GM12878 (cell line): ENCODE measurements around the gene SORCS1. TPM values are rescaled to one million over a fixed set of nuclear protein-coding genes. Genes with fewer than 3 reads are reported as not detected.

Experiments
- ATAC-seq: fragments of 200-7000 bp; cut with Tn5 transposase; 3 replicates; pipeline ENCODE4 v1.9.1; 2020; ENCODE audit warnings: mild to moderate bottlenecking, moderate library complexity
- BruUV-seq: library from RNA; stranded (reverse); fragments of 400-500 nt; replicated peaks from 2 replicates; lab custom pipeline; 2021; lab: Mats Ljungman, UMichigan
- CTCF ChIA-PET: fragments of 300-600 bp; sonication (Branson Sonifier 250); formaldehyde crosslinking; extraction: SDS; loops from one replicate; lab custom pipeline; 2021; ENCODE audit warnings: inconsistent platforms; lab: Yijun Ruan, JAX
- POLR2A ChIA-PET: fragments of 350-600 bp; formaldehyde crosslinking; extraction: SDS; loops from one replicate; lab custom pipeline; 2021; ENCODE audit warnings: inconsistent platforms; lab: Charles Lee
- RAD21 ChIA-PET: fragments of 300-600 bp; sonication (Branson Sonifier 250); formaldehyde crosslinking; loops from one replicate; lab custom pipeline; 2023; ENCODE audit warnings: antibody characterized with exemption; ENCODE audit not compliant: unreplicated experiment; lab: Charles Lee
- SMC1A ChIA-PET: fragments of 300-600 bp; sonication (Branson Sonifier 250); formaldehyde crosslinking; loops from one replicate; lab custom pipeline; 2023; ENCODE audit not compliant: unreplicated experiment, uncharacterized antibody; lab: Charles Lee
- DNase-seq: peaks from one replicate; pipeline ENCODE4 v3.0.0-alpha.2; 2011; ENCODE audit warnings: low read depth, low spot score
- FAIRE-seq: peaks from 3 replicates; lab custom pipeline; 2011; peaks lifted over from hg19 to GRCh38; lab: Jason Lieb, UNC
- H2AFZ ChIP-seq: 2 replicates; pipeline ENCODE4 v1.6.0; 2011; ENCODE audit warnings: low read depth, low read length, control low read depth; ENCODE audit not compliant: control insufficient read depth
- H3K27ac ChIP-seq: 2 replicates; pipeline ENCODE4 v1.5.1; 2011; ENCODE audit warnings: control low read depth; ENCODE audit not compliant: control insufficient read depth, insufficient read depth
- H3K27me3 ChIP-seq, 2 experiments: replicated peaks in 1 of 2; 2 replicates each; pipeline versions ENCODE4 v1.6.0 to v1.6.1; 2011; ENCODE audit warnings: low read length in 1 of 2; ENCODE audit not compliant: control insufficient read depth in 2 of 2, insufficient read depth in 2 of 2
- H3K36me3 ChIP-seq, 2 experiments: 2 replicates each; pipeline ENCODE4 v1.5.1; 2011; ENCODE audit warnings: low read length in 1 of 2; ENCODE audit not compliant: control insufficient read depth in 2 of 2, insufficient read depth in 2 of 2
- H3K4me1 ChIP-seq: 2 replicates; pipeline ENCODE4 v1.6.1; 2011; ENCODE audit warnings: mild to moderate bottlenecking, low read length, moderate library complexity, mixed read lengths; ENCODE audit not compliant: control insufficient read depth, insufficient read depth
- H3K4me2 ChIP-seq: 2 replicates; pipeline ENCODE4 v1.6.0; 2011; ENCODE audit warnings: control low read depth; ENCODE audit not compliant: control insufficient read depth, insufficient read depth
- H3K4me3 ChIP-seq: fragments of 200-600 bp; sonication (generic); 2 replicates; pipeline ENCODE4 v1.5.1; 2016
- H3K79me2 ChIP-seq: 2 replicates; pipeline ENCODE4 v1.6.0; 2011; ENCODE audit warnings: low read length; ENCODE audit not compliant: control insufficient read depth, insufficient read depth
- H3K9ac ChIP-seq: 2 replicates; pipeline ENCODE4 v1.8.0; 2011; ENCODE audit warnings: low read length, control low read depth, mixed read lengths; ENCODE audit not compliant: control insufficient read depth, insufficient read depth
- H3K9me3 ChIP-seq: replicated peaks from 3 replicates; pipeline ENCODE4 v1.5.1; 2011; ENCODE audit warnings: mild to moderate bottlenecking, low read length; ENCODE audit not compliant: control insufficient read depth, insufficient read depth
- H4K20me1 ChIP-seq: 2 replicates; pipeline ENCODE4 v1.6.0; 2011; ENCODE audit not compliant: control insufficient read depth, insufficient read depth
- BRCA1 ChIP-seq: IDR thresholded peaks from 2 replicates; pipeline ENCODE4 v1.6.1; 2011; ENCODE audit warnings: low read depth, low read length, improper control_type of control experiment
- CBX5 ChIP-seq: sonication (generic); IDR thresholded peaks from 2 replicates; pipeline ENCODE4 v1.6.1; 2016; ENCODE audit warnings: low read depth, moderate library complexity, mild to moderate bottlenecking, inconsistent platforms
- EGR1 ChIP-seq, 2 experiments: IDR thresholded peaks; 1 replicate in 1 of 2; 2 replicates in 1 of 2; pipeline ENCODE4 v1.6.1; 2011 to 2012; ENCODE audit warnings: low read depth in 2 of 2, low read length in 2 of 2, borderline replicate concordance in 1 of 2, mild to moderate bottlenecking in 1 of 2, moderate library complexity in 1 of 2
- EP300 ChIP-seq, 2 experiments: fragments of 150-350 bp in 1 of 2; IDR thresholded peaks; 2 replicates each; pipeline ENCODE4 v1.6.1; 2011 to 2012; ENCODE audit warnings: low read depth in 2 of 2, low read length in 2 of 2, borderline replicate concordance in 1 of 2, improper control_type of control experiment in 1 of 2, inconsistent platforms in 1 of 2; ENCODE audit not compliant: control insufficient read depth in 1 of 2
- ETV6 ChIP-seq, 2 experiments: fragments of 450-650 bp in 1 of 2; IDR thresholded peaks in 1 of 2; conservative IDR thresholded peaks in 1 of 2; 2 replicates each; pipeline ENCODE4 v1.6.1; 2014; ENCODE audit warnings: antibody characterized with exemption in 1 of 2, borderline replicate concordance in 1 of 2, low read depth in 1 of 2, mild to moderate bottlenecking in 1 of 2, moderate library complexity in 1 of 2
- HDAC6 ChIP-seq: fragments of 200-600 bp; sonication (generic); IDR thresholded peaks from one replicate; pipeline ENCODE4 v1.8.0; 2017; ENCODE audit warnings: antibody characterized with exemption; ENCODE audit not compliant: unreplicated experiment
- MXI1 ChIP-seq: fragments of 150-350 bp; IDR thresholded peaks from 2 replicates; pipeline ENCODE4 v1.6.1; 2011; ENCODE audit warnings: low read depth, mild to moderate bottlenecking, inconsistent platforms, low read length, improper control_type of control experiment
- PAX8 ChIP-seq: fragments of 450-650 bp; IDR thresholded peaks from 2 replicates; pipeline ENCODE4 v1.6.1; 2017; ENCODE audit warnings: mild to moderate bottlenecking, moderate library complexity
- POLR2A ChIP-seq: IDR thresholded peaks from 2 replicates; pipeline ENCODE4 v1.6.1; 2011; ENCODE audit warnings: low read depth, mild to moderate bottlenecking, low read length
- SREBF2 ChIP-seq: IDR thresholded peaks from 2 replicates; pipeline ENCODE4 v1.6.1; 2012; ENCODE audit warnings: mild to moderate bottlenecking, low read length
- ZNF622 ChIP-seq: fragments of 450-650 bp; IDR thresholded peaks from 2 replicates; pipeline ENCODE4 v1.6.1; 2017; ENCODE audit warnings: mild to moderate bottlenecking, inconsistent platforms
- WGBS: methylation state at CpG from one replicate; pipeline ENCODE4 v1.1.6; 2016; ENCODE audit warnings: low lambda C conversion rate; ENCODE audit not compliant: insufficient replicate concordance, insufficient coverage; ENCODE audit errors: missing lambda C conversion rate; 5-methylcytosine and 5-hydroxymethylcytosine counted together
- in situ Hi-C: fragments of 300-500 bp; cut with MboI; formaldehyde crosslinking; loops from 9 replicates; pipeline ENCODE4 v1.14.3; 2018; ENCODE audit warnings: mixed read lengths
- intact Hi-C: fragments of 100-400 bp; cut with micrococcal nuclease; formaldehyde crosslinking; loops from one replicate; pipeline ENCODE4 v1.14.2; 2022; ENCODE audit not compliant: unreplicated experiment
- polyA plus RNA-seq, 11 experiments: library from polyadenylated mRNA; depleted of rRNA in 4 of 11; unstranded in 6 of 11; stranded (reverse) in 5 of 11; fragments of >200 nt; fragmentation: Nextera tagmentation in 4 of 11; fragmentation: Illumina TruSeq in 1 of 11; extraction: Ambion mirVana in 4 of 11; extraction: Trizol in 1 of 11; gene quantifications; 1 replicate in 1 of 11; 2 replicates in 10 of 11; pipeline versions ENCODE4 v1.2.1 to v1.2.3, GENCODE V29; 2011 to 2016; ENCODE audit warnings: inconsistent platforms in 2 of 11, missing spikeins in 2 of 11, low read depth in 1 of 11
- total RNA-seq, 4 experiments: library from RNA; depleted of rRNA in 3 of 4; stranded (reverse); fragments of >200 nt in 3 of 4; fragmentation: Illumina TruSeq in 1 of 4; extraction: Trizol in 1 of 4; gene quantifications; 2 replicates each; pipeline versions ENCODE4 v1.2.1 to v1.2.3, GENCODE V29; 2013 to 2021
- TF ChIP-seq, protein P1 (sequence below): fragments of 450-650 bp; IDR thresholded peaks from 2 replicates; pipeline ENCODE4 v1.6.1; 2018; ENCODE audit warnings: mild to moderate bottlenecking, low read depth, moderate library complexity; ENCODE audit not compliant: partially characterized antibody
- TF ChIP-seq, protein P2 (sequence below): IDR thresholded peaks from 2 replicates; pipeline ENCODE4 v1.6.1; 2012; ENCODE audit warnings: low read depth, low read length, improper control_type of control experiment

SORCS1 gene
- total and polyA plus RNA-seq, 10 of the 15 experiments (the other 5 are each of a cell fraction or from before 2014, with no cell fraction given), result 0.02 to 9.6 (median 0.06) TPM; not detected in 3

- WGBS, result 29% methylated on average over 2 of the region's 2 CpGs
- Histone ChIP-seq H3K4me1 (no peaks in the 10 kb centered on the region), H3K36me3 (no peaks in the 10 kb centered on the region), H4K20me1 (no peaks in the 10 kb centered on the region), H3K27me3 (no peaks in the 10 kb centered on the region), H2AFZ (no peak overlapping the region), H3K27ac (no peak overlapping the region), H3K9me3 (no peaks in the 10 kb centered on the region), H3K79me2 (no peaks in the 10 kb centered on the region), H3K4me3 (no peak overlapping the region), H3K4me2 (no peak overlapping the region), H3K9ac (no peak overlapping the region)
- intact Hi-C loops, result no loop called here
- ChIA-PET RAD21 (no interaction called here), SMC1A (no interaction called here), POLR2A (no interaction called here), CTCF (no interaction called here)
- DNase-seq (no peak), ATAC-seq (no peak), FAIRE-seq (no peak)
- in situ Hi-C loops, result no loop called here
- no TSS peak for BruUV-seq
- TF ChIP-seq ETV6 (conservative IDR thresholded peaks at IDR 0.05 in 1 of 2, IDR thresholded peaks at IDR 0.05 in 1 of 2; ENCODE audit: borderline replicate concordance in 1 of 2, low read depth in 1 of 2), result no peak
- no peak for TF ChIP-seq SREBF2
- TF ChIP-seq EP300 (IDR thresholded peaks at IDR 0.05; ENCODE audit: borderline replicate concordance in 1 of 2, control insufficient read depth in 1 of 2, low read depth in 2 of 2, low read length in 2 of 2), result no peak
- no peak for TF ChIP-seq POLR2A
- no peak for TF ChIP-seq CBX5
- TF ChIP-seq HDAC6, result no peak
- no peak for TF ChIP-seq BRCA1
- no peak for TF ChIP-seq PAX8
- TF ChIP-seq, protein P1, sequence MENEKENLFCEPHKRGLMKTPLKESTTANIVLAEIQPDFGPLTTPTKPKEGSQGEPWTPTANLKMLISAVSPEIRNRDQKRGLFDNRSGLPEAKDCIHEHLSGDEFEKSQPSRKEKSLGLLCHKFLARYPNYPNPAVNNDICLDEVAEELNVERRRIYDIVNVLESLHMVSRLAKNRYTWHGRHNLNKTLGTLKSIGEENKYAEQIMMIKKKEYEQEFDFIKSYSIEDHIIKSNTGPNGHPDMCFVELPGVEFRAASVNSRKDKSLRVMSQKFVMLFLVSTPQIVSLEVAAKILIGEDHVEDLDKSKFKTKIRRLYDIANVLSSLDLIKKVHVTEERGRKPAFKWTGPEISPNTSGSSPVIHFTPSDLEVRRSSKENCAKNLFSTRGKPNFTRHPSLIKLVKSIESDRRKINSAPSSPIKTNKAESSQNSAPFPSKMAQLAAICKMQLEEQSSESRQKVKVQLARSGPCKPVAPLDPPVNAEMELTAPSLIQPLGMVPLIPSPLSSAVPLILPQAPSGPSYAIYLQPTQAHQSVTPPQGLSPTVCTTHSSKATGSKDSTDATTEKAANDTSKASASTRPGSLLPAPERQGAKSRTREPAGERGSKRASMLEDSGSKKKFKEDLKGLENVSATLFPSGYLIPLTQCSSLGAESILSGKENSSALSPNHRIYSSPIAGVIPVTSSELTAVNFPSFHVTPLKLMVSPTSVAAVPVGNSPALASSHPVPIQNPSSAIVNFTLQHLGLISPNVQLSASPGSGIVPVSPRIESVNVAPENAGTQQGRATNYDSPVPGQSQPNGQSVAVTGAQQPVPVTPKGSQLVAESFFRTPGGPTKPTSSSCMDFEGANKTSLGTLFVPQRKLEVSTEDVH, result no peak
- TF ChIP-seq, protein P2, sequence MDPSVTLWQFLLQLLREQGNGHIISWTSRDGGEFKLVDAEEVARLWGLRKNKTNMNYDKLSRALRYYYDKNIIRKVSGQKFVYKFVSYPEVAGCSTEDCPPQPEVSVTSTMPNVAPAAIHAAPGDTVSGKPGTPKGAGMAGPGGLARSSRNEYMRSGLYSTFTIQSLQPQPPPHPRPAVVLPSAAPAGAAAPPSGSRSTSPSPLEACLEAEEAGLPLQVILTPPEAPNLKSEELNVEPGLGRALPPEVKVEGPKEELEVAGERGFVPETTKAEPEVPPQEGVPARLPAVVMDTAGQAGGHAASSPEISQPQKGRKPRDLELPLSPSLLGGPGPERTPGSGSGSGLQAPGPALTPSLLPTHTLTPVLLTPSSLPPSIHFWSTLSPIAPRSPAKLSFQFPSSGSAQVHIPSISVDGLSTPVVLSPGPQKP, result no peak
- no peak for TF ChIP-seq EGR1 (IDR thresholded peaks at IDR 0.05; ENCODE audit: borderline replicate concordance in 1 of 2, low read depth in 2 of 2, low read length in 2 of 2)
- no peak for TF ChIP-seq ZNF622
- no peak for TF ChIP-seq MXI1
Observed at GRCh38 chr10:106534441-106534840, 630.1 kb downstream of the SORCS1 start.
